Stomach (tissue), 9 donors: ENCODE results near the gene FAF2. TPM values are rescaled to one million over a fixed set of nuclear protein-coding genes. Genes with fewer than 3 reads are reported as not detected.

Experiments used
- DNase-seq, 2 donors: peaks; one replicate each; pipeline versions ENCODE4 v3.0.0 to v3.0.0-alpha.2; 2013 to 2019
- H3K27ac ChIP-seq, 5 donors: fragments of 200-600 bp in 4 of 5; sonication (generic) in 4 of 5; one replicate each; pipeline ENCODE4 v1.5.1; 2013 to 2019; ENCODE audit warnings: mild to moderate bottlenecking in 1 of 5, moderate library complexity in 1 of 5
- H3K27me3 ChIP-seq, 3 donors: fragments of 200-600 bp; sonication (generic); one replicate each; pipeline ENCODE4 v1.5.1; 2017 to 2019; ENCODE audit warnings: mixed run types in 1 of 3
- H3K36me3 ChIP-seq, 4 donors: fragments of 200-600 bp; sonication (generic); 1 replicate in 3 of 4; 2 replicates in 1 of 4; pipeline ENCODE4 v1.5.1; 2016 to 2019
- H3K4me1 ChIP-seq, 4 donors: fragments of 200-600 bp; sonication (generic); one replicate each; pipeline ENCODE4 v1.5.1; 2016 to 2019
- H3K4me3 ChIP-seq, 4 donors: fragments of 200-600 bp; sonication (generic) in 3 of 4; one replicate each; pipeline ENCODE4 v1.5.1; 2016 to 2019; ENCODE audit warnings: mild to moderate bottlenecking in 1 of 4
- H3K9me3 ChIP-seq, 4 donors: fragments of 200-600 bp; sonication (generic); one replicate each; pipeline ENCODE4 v1.5.1; 2016 to 2019
- EP300 ChIP-seq: sonication (generic); formaldehyde crosslinking; IDR thresholded peaks from one replicate; pipeline ENCODE4 v1.6.1; 2017; ENCODE audit warnings: antibody characterized with exemption
- POLR2A ChIP-seq, 4 donors: fragments of 450-650 bp; IDR thresholded peaks; one replicate each; pipeline ENCODE4 v1.6.1; 2016; ENCODE audit warnings: antibody characterized with exemption in 4 of 4, control low read depth in 2 of 4, mild to moderate bottlenecking in 1 of 4, moderate library complexity in 1 of 4
- POLR2AphosphoS5 ChIP-seq, 3 donors: sonication (generic); formaldehyde crosslinking; IDR thresholded peaks; one replicate each; pipeline ENCODE4 v1.6.1; 2016; ENCODE audit warnings: antibody characterized with exemption in 3 of 3
- WGBS, 5 donors: extraction: QIAGEN DNeasy Blood & Tissue Kit in 3 of 5; methylation state at CpG; one replicate each; pipeline versions ENCODE4 v1.1.5 to v1.1.7; 2013 to 2018; 5-methylcytosine and 5-hydroxymethylcytosine counted together
- intact Hi-C: fragments of 100-400 bp; cut with DNase I; formaldehyde crosslinking; loops from one replicate; pipeline ENCODE4 v1.15.1; 2023; ENCODE audit warnings: low total_unique reads
- polyA plus RNA-seq, 3 donors: library from polyadenylated mRNA; stranded (reverse); fragments of 200-250 nt; gene quantifications; one replicate each; pipeline ENCODE4 v1.2.3, GENCODE V29; 2013
- total RNA-seq, 5 donors: library from RNA; depleted of rRNA; stranded (reverse); fragments of >200 nt; gene quantifications; one replicate each; pipeline versions ENCODE4 v1.1.0 to v1.2.3, GENCODE V29; 2014 to 2016
- TF ChIP-seq, protein P1 (sequence below), 7 experiments: fragments of 450-650 bp in 4 of 7; fragments of 200-600 bp in 3 of 7; sonication (generic) in 3 of 7; IDR thresholded peaks; one replicate each; pipeline ENCODE4 v1.5.1; 2016 to 2019; ENCODE audit warnings: antibody characterized with exemption in 7 of 7, control low read depth in 2 of 7, mild to moderate bottlenecking in 1 of 7
- donor health status: healthy with polysubstance abuse.
- donor health status: Bipolar disorder and iron deficiency.
- donor health status: healthy.

Gene FAF2
- total and polyA plus RNA-seq, 8 donors: 5.7 to 57.2 (median 22.6) TPM

DNA sequence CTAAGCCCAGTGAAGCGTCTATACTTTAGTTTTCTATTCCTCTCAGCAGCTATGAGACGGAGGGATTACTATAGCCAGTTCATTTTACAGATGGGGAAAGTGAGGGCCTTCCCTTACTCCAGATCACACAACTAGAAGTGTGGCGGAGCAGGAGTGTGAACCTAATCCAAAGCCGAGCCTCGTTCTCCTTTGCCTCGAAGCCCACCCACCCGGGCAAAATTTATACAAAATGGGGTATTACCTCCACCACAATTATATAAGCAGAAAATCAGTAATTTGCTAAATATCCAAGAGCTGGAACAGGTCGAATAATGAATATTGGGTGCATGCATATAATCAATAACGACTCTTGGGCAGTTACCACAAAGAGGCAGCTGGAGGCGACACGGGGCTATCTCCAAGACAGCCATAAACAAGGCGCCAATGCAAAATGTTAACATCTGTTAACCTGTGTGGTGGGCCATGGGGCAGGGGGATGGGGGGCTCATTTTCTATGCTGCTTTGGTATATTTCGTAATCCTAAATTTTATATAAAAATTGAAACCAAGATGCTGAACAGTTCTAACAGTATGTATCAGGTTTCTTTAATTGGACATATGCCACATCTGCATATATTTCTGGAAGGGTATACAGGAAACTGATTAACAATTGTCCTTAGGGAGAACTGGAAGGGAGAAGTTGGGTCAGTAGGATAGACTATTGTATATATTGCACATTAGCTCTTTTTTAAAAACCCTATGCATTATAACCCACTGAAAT lies 90.2 kb downstream of the FAF2 start:
- intact Hi-C loops: no loop called here
- Histone ChIP-seq H3K4me3 (peak overlapping the region; percentile 82 to 96 (median 91)), H3K27ac (peak overlapping the region; percentile 80 to 99 (median 99)), H3K9me3 (no peaks in the 10 kb centered on the region), H3K4me1 (peaks cover 38 to 71% (median 60%) of the 10 kb centered on the region in 4 donors), H3K36me3 (no peaks in the 10 kb centered on the region), H3K27me3 (no peaks in the 10 kb centered on the region)
- 15 to 25% (median 22%) methylated on average over 13 of the region's 13 CpGs for WGBS, 5 donors
- TF ChIP-seq POLR2AphosphoS5 (IDR thresholded peaks at IDR 0.05) (no peak), EP300 (no peak), POLR2A (IDR thresholded peaks at IDR 0.05) (no peak)
- TF ChIP-seq, protein P1, sequence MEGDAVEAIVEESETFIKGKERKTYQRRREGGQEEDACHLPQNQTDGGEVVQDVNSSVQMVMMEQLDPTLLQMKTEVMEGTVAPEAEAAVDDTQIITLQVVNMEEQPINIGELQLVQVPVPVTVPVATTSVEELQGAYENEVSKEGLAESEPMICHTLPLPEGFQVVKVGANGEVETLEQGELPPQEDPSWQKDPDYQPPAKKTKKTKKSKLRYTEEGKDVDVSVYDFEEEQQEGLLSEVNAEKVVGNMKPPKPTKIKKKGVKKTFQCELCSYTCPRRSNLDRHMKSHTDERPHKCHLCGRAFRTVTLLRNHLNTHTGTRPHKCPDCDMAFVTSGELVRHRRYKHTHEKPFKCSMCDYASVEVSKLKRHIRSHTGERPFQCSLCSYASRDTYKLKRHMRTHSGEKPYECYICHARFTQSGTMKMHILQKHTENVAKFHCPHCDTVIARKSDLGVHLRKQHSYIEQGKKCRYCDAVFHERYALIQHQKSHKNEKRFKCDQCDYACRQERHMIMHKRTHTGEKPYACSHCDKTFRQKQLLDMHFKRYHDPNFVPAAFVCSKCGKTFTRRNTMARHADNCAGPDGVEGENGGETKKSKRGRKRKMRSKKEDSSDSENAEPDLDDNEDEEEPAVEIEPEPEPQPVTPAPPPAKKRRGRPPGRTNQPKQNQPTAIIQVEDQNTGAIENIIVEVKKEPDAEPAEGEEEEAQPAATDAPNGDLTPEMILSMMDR (IDR thresholded peaks at IDR 0.05): no peak
- no peak for DNase-seq

DNA sequence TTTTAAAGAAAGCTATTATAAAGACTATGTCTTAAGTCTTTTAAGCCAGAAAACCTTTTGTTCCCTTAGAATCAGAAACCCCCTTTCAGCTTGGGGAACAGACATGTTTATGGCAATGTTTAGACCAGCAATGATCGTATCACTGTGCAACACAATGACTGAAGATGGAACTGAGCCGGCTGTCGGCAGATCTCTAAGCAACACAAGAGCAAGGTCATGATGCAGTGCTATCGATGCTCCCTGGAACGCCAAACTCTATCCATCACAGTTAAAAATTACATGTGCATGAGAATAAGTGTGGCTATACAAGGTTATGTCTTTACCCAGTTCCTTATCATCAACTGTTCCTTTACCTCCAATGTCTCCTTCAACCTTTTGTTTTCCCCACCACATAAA lies 90.8 kb downstream of the FAF2 start:
- H3K27me3 ChIP-seq: no peaks in the 10 kb centered on the region
- H3K4me1 ChIP-seq: peaks cover 33 to 71% (median 60%) of the 10 kb centered on the region in 4 donors
- intact Hi-C loops: no loop called here
- no peaks in the 10 kb centered on the region for H3K9me3 ChIP-seq
- no peaks in the 10 kb centered on the region for H3K36me3 ChIP-seq
- TF ChIP-seq EP300: no peak
- TF ChIP-seq, protein P1 (IDR thresholded peaks at IDR 0.05): no peak
- no peak for TF ChIP-seq POLR2AphosphoS5 (IDR thresholded peaks at IDR 0.05)
- TF ChIP-seq POLR2A (IDR thresholded peaks at IDR 0.05): no peak
- no peak for DNase-seq
- no peak overlapping the region for H3K4me3 ChIP-seq
- WGBS, 5 donors: 35 to 53% (median 49%) methylated on average over 5 of the region's 5 CpGs
- peak overlapping the region in 2 of 5 donors; percentile 99 for H3K27ac ChIP-seq

DNA sequence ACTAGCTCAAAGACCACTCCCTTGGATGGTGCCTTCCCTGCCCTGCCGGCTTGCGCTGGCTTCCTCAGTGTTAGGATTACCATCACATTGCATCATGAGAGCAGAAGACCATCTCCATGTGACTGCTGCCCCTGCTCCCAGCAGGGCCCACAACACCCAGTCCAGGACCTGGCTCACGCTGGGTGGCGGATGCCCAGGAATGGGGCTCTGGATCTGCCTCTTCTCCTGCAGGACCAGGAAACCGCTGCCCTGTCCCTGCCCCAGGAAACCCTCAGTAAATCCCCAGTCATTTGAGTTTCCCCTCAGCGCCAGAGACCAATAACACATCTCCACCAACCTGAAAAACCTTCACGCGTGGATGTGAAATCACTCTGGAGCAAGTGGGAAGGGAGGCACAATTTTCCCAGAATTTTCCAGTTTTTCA lies 92.3 kb downstream of the FAF2 start:
- DNase-seq: no peak
- no peaks in the 10 kb centered on the region for H3K36me3 ChIP-seq
- intact Hi-C loops: no loop called here
- no peaks in the 10 kb centered on the region for H3K9me3 ChIP-seq
- H3K4me3 ChIP-seq: no peak overlapping the region
- TF ChIP-seq EP300 (no peak), POLR2A (IDR thresholded peaks at IDR 0.05) (no peak), POLR2AphosphoS5 (IDR thresholded peaks at IDR 0.05) (no peak)
- TF ChIP-seq, protein P1 (IDR thresholded peaks at IDR 0.05): no peak
- H3K27ac ChIP-seq: peak overlapping the region in 1 of 5 donors; percentile 93
- 81 to 92% (median 90%) methylated on average over 8 of the region's 8 CpGs for WGBS, 5 donors
- peaks cover 29 to 69% (median 57%) of the 10 kb centered on the region in 4 donors for H3K4me1 ChIP-seq
- no peaks in the 10 kb centered on the region for H3K27me3 ChIP-seq

DNA sequence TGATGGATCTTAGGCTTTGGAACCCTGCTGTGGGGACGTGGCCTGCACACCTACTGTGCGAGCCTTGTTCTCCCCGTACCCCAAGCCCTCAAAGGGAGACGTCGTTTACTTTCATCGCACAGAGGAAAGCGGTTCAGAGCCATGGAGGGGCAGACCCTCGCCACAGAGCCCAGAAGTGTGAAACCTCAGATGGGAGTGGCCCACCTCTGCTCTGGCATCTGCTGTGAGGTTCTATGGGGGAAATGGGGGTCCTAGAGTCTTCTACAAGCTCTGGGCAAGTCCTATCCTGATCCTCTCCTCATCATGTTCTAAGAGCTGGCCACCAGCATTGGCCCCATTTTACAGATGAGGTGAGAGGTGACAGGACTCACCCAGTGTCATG lies 92.8 kb downstream of the FAF2 start:
- WGBS, 5 donors: 77 to 85% (median 81%) methylated on average over 8 of the region's 8 CpGs

More for the DNA sequence above, 92.8 kb downstream of the FAF2 start:
- H3K9me3 ChIP-seq: no peaks in the 10 kb centered on the region
- H3K36me3 ChIP-seq: no peaks in the 10 kb centered on the region
- H3K27ac ChIP-seq: peak overlapping the region in 4 of 5 donors; percentile 77 to 93 (median 87)
- intact Hi-C loops: no loop called here
- H3K4me1 ChIP-seq: peaks cover 24 to 66% (median 55%) of the 10 kb centered on the region in 4 donors
- no peak overlapping the region for H3K4me3 ChIP-seq
- TF ChIP-seq, protein P1 (IDR thresholded peaks at IDR 0.05): no peak
- no peak for TF ChIP-seq POLR2AphosphoS5 (IDR thresholded peaks at IDR 0.05)
- TF ChIP-seq POLR2A (IDR thresholded peaks at IDR 0.05): no peak
- no peak for TF ChIP-seq EP300
- no peak for DNase-seq
- H3K27me3 ChIP-seq: no peaks in the 10 kb centered on the region
